ENCODE data around the gene HS3ST3A1.

DNA sequence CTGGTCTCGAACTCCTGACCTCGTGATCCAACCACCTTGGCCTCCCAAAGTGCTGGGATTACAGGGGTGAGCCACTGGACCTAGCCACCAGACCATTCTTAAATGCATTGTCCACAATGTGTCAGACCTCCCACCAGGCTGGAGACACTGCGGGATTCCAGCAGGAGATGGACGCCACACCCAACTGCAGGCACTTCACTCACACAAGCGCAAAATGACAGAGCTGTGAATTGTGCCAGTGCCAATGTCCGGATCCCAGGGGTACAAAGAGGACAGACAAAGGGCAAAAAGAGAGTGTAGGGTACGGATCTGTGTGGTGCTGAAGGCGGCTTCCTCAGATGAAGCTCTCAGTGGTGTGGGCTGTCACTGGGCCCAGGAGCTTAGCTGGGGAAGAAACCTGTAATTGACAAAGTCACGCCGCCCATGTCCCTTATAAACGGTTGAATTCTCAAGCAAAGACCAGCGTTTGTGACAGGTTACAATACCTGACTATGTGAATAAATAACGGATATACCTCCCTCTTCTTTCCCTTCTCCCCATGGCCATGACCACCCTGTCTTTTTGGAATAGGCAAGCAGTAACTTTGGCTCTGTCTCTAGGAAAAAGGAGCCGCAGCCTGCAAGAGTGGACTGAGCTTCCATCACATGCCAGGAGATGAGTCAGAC, 40.0 kb downstream of the HS3ST3A1 start:
- TF ChIP-seq, protein P1, sequence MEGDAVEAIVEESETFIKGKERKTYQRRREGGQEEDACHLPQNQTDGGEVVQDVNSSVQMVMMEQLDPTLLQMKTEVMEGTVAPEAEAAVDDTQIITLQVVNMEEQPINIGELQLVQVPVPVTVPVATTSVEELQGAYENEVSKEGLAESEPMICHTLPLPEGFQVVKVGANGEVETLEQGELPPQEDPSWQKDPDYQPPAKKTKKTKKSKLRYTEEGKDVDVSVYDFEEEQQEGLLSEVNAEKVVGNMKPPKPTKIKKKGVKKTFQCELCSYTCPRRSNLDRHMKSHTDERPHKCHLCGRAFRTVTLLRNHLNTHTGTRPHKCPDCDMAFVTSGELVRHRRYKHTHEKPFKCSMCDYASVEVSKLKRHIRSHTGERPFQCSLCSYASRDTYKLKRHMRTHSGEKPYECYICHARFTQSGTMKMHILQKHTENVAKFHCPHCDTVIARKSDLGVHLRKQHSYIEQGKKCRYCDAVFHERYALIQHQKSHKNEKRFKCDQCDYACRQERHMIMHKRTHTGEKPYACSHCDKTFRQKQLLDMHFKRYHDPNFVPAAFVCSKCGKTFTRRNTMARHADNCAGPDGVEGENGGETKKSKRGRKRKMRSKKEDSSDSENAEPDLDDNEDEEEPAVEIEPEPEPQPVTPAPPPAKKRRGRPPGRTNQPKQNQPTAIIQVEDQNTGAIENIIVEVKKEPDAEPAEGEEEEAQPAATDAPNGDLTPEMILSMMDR (IDR thresholded peaks at IDR 0.05 in 2 of 3, conservative IDR thresholded peaks at IDR 0.05 in 1 of 3; ENCODE audit: borderline replicate concordance in 1 of 3, insufficient read depth in 1 of 3, low read depth in 2 of 3, low read length in 2 of 3) = no peak
- TF ChIP-seq, protein P2, sequence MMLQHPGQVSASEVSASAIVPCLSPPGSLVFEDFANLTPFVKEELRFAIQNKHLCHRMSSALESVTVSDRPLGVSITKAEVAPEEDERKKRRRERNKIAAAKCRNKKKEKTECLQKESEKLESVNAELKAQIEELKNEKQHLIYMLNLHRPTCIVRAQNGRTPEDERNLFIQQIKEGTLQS (IDR thresholded peaks at IDR 0.05) = no peak
- TF ChIP-seq ZFX (IDR thresholded peaks at IDR 0.05) (no peak), POLR2A (IDR thresholded peaks at IDR 0.05; ENCODE audit: borderline replicate concordance, extremely low read depth, insufficient read depth, insufficient read length) (no peak), ZNF274 (IDR thresholded peaks at IDR 0.05; ENCODE audit: low read depth, low read length) (no peak), FOSL1 (IDR thresholded peaks at IDR 0.05; ENCODE audit: low read depth) (peak; percentile 64; the same call in 1 of the 2 replicates)
- TF ChIP-seq, protein P3, sequence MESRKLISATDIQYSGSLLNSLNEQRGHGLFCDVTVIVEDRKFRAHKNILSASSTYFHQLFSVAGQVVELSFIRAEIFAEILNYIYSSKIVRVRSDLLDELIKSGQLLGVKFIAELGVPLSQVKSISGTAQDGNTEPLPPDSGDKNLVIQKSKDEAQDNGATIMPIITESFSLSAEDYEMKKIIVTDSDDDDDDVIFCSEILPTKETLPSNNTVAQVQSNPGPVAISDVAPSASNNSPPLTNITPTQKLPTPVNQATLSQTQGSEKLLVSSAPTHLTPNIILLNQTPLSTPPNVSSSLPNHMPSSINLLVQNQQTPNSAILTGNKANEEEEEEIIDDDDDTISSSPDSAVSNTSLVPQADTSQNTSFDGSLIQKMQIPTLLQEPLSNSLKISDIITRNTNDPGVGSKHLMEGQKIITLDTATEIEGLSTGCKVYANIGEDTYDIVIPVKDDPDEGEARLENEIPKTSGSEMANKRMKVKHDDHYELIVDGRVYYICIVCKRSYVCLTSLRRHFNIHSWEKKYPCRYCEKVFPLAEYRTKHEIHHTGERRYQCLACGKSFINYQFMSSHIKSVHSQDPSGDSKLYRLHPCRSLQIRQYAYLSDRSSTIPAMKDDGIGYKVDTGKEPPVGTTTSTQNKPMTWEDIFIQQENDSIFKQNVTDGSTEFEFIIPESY (IDR thresholded peaks at IDR 0.05; ENCODE audit: extremely low read depth, insufficient replicate concordance, low read length) = no peak
